Fibroblast of lung (primary cell): ENCODE data around the gene HOXA7.

Experiments used
- CTCF ChIP-seq, 2 donors: IDR thresholded peaks in 1 of 2; conservative IDR thresholded peaks in 1 of 2; 1 replicate in 1 of 2; 2 replicates in 1 of 2; pipeline ENCODE4 v1.5.1; 2011 to 2012; ENCODE audit warnings: low read length in 2 of 2, control low read depth in 1 of 2, inconsistent platforms in 1 of 2, low read depth in 1 of 2, mild to moderate bottlenecking in 1 of 2
- EZH2 ChIP-seq: IDR thresholded peaks from 2 replicates; pipeline ENCODE4 v1.5.1; 2012; ENCODE audit warnings: low read length, control low read depth, mild to moderate bottlenecking; ENCODE audit errors: missing control alignments

GRCh38 chr7:27158436-27159265 is 2.2 kb upstream of the HOXA7 start:
- TF ChIP-seq CTCF (conservative IDR thresholded peaks at IDR 0.05 in 1 of 2, IDR thresholded peaks at IDR 0.05 in 1 of 2; ENCODE audit: low read depth in 1 of 2, low read length in 2 of 2) (no peak), EZH2 (no peak)
